Measurements from ENCODE around the gene FMNL1. TPM values are rescaled to one million over a fixed set of nuclear protein-coding genes. Genes with fewer than 3 reads are reported as not detected.

Gene FMNL1
- total and polyA plus RNA-seq, 3 donors from 2014 or later = 11.1 to 15.8 (median 13.9) TPM

GRCh38 chr17:45296003-45296832 is 74.5 kb downstream of the FMNL1 start:
- no peaks in the 10 kb centered on the region for H3K27me3 ChIP-seq
- no peaks in the 10 kb centered on the region for H3K36me3 ChIP-seq (ENCODE audit: low read depth, missing control alignments)
- no peak overlapping the region for H3K4me3 ChIP-seq
- H3K27ac ChIP-seq = no peak overlapping the region
- H3K9me3 ChIP-seq = no peaks in the 10 kb centered on the region
- peaks cover 41% of the 10 kb centered on the region for H3K4me1 ChIP-seq
- WGBS, 2 donors = 83 to 90% methylated on average over 7 of the region's 7 CpGs
- no peak for DNase-seq
- intact Hi-C loops (cut with DNase I; ENCODE audit: low total_unique reads) = no loop called here
- TF ChIP-seq CTCF (IDR thresholded peaks at IDR 0.05) (no peak), POLR2A (IDR thresholded peaks at IDR 0.05) (no peak)

GRCh38 chr17:45296833-45297124 is 75.1 kb downstream of the FMNL1 start:
- intact Hi-C loops (cut with DNase I; ENCODE audit: low total_unique reads) = no loop called here
- Histone ChIP-seq H3K4me1 (peaks cover 35% of the 10 kb centered on the region), H3K27ac (no peak overlapping the region), H3K9me3 (no peaks in the 10 kb centered on the region), H3K36me3 (ENCODE audit: low read depth, missing control alignments) (no peaks in the 10 kb centered on the region), H3K4me3 (no peak overlapping the region), H3K27me3 (no peaks in the 10 kb centered on the region)
- 34 to 67% methylated on average over 1 of the region's 1 CpG for WGBS, 2 donors
- no peak for TF ChIP-seq CTCF (IDR thresholded peaks at IDR 0.05)
- TF ChIP-seq POLR2A (IDR thresholded peaks at IDR 0.05) = no peak
- no peak for DNase-seq

Other genes with a start within 250 kb of the FMNL1 start
- gene DCAKD, start 170.3 kb upstream of the FMNL1 start, total RNA-seq = 10 to 100 TPM; 63.1 to 72.5 TPM
- 33.2 TPM for gene DCAKD, start 170.3 kb upstream of the FMNL1 start, polyA plus RNA-seq (ENCODE audit: insufficient read depth, low read depth, low replicate concordance)
- 10 to 100 TPM; 76.1 to 79.0 TPM for gene NMT1, start 160.6 kb upstream of the FMNL1 start, total RNA-seq
- gene NMT1, start 160.6 kb upstream of the FMNL1 start, polyA plus RNA-seq (ENCODE audit: insufficient read depth, low read depth, low replicate concordance) = 143 TPM
- gene PLCD3, start 89.4 kb upstream of the FMNL1 start, total RNA-seq = 100 to 1,000 TPM in 1 of 2 donors, 10 to 100 TPM in 1; 86.3 to 106 TPM
- gene PLCD3, start 89.4 kb upstream of the FMNL1 start, polyA plus RNA-seq (ENCODE audit: insufficient read depth, low read depth, low replicate concordance) = 62.2 TPM
- 1 to 10 TPM; 8.3 to 9.1 TPM for gene ACBD4, start 86.2 kb upstream of the FMNL1 start, total RNA-seq
- 7.5 TPM for gene ACBD4, start 86.2 kb upstream of the FMNL1 start, polyA plus RNA-seq (ENCODE audit: insufficient read depth, low read depth, low replicate concordance)
- gene HEXIM1, start 73.4 kb upstream of the FMNL1 start, total RNA-seq = 10 to 100 TPM; 51.8 to 68.8 TPM
- 38.8 TPM for gene HEXIM1, start 73.4 kb upstream of the FMNL1 start, polyA plus RNA-seq (ENCODE audit: insufficient read depth, low read depth, low replicate concordance)
- gene HEXIM2, start 60.0 kb upstream of the FMNL1 start, total RNA-seq = 10 to 100 TPM; 35.9 to 47.7 TPM
- gene HEXIM2, start 60.0 kb upstream of the FMNL1 start, polyA plus RNA-seq (ENCODE audit: insufficient read depth, low read depth, low replicate concordance) = 76.8 TPM
- gene SPATA32, start 40.2 kb downstream of the FMNL1 start, total RNA-seq = 10 to 100 TPM; 15.5 to 47.4 TPM
- 72.0 TPM for gene SPATA32, start 40.2 kb downstream of the FMNL1 start, polyA plus RNA-seq (ENCODE audit: insufficient read depth, low read depth, low replicate concordance)
- gene MAP3K14, start 95.1 kb downstream of the FMNL1 start, total RNA-seq = 10 to 100 TPM; 12.4 to 14.6 TPM
- 24.9 TPM for gene MAP3K14, start 95.1 kb downstream of the FMNL1 start, polyA plus RNA-seq (ENCODE audit: insufficient read depth, low read depth, low replicate concordance)
- 10 to 100 TPM; 21.4 to 22.8 TPM for gene ARHGAP27, start 211.0 kb downstream of the FMNL1 start, total RNA-seq
- gene ARHGAP27, start 211.0 kb downstream of the FMNL1 start, polyA plus RNA-seq (ENCODE audit: insufficient read depth, low read depth, low replicate concordance) = 17.7 TPM